HG02970 (cell line): ENCODE data around the gene DCANP1.

Source experiments
- ATAC-seq: cut with Tn5 transposase; IDR thresholded peaks from one replicate; pipeline ENCODE4 v1.9.1; 2021; ENCODE audit warnings: mild to moderate bottlenecking, moderate library complexity, moderate number of reproducible peaks; ENCODE audit not compliant: unreplicated experiment, low FRiP score

Gene DCANP1

DNA sequence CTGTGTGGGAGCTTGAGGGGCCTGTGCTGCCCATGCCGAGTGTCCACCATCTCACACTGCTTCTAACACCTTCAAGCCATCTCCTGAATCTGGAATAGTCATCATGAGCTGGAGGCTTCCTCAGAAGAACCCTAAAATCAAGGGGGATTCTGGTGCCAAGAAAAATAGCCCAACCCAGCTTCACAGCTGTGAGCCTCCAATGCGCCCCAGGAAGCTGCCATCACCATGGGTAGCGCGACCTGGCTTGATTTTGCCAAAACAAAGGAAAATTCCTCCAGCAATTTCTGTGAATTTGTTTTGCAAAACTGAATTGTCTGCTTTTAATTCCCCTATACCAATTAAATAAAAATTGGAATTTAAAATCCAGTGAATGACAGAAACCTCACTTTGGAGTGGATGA lies 11.2 kb upstream of the DCANP1 start:
- ATAC-seq, result no peak

DNA sequence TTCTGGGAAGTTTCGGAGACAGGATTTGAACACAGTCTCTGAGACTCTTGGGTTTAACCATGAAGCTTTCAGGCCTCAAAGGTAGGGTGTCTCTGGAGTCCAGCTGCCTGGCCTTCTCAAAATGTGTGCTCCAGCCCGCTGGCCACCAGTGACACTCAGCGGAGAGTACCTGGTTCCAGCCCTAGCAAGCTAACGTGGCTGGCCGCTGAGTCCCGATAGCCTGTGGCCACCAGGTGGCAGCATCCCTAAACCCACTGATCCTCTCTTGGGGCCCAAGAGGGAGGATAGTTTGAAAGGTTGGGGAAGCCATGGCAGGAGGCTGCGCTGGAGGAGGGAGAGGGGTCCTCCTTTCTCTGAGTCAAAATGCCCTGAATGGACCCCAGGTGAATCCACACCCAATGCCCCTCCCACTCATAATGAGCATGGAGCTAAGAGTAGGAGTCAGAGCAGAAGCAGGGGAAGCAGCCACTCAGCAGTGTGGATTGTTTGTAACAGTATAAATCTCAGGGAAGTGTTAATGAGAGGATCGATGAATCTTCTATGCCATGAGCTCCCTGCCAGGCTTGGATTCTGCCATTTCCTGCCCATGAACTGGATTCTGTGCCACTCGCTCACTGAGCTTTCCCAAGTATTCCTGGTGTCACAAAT lies 10.4 kb upstream of the DCANP1 start:
- no peak for ATAC-seq

DNA sequence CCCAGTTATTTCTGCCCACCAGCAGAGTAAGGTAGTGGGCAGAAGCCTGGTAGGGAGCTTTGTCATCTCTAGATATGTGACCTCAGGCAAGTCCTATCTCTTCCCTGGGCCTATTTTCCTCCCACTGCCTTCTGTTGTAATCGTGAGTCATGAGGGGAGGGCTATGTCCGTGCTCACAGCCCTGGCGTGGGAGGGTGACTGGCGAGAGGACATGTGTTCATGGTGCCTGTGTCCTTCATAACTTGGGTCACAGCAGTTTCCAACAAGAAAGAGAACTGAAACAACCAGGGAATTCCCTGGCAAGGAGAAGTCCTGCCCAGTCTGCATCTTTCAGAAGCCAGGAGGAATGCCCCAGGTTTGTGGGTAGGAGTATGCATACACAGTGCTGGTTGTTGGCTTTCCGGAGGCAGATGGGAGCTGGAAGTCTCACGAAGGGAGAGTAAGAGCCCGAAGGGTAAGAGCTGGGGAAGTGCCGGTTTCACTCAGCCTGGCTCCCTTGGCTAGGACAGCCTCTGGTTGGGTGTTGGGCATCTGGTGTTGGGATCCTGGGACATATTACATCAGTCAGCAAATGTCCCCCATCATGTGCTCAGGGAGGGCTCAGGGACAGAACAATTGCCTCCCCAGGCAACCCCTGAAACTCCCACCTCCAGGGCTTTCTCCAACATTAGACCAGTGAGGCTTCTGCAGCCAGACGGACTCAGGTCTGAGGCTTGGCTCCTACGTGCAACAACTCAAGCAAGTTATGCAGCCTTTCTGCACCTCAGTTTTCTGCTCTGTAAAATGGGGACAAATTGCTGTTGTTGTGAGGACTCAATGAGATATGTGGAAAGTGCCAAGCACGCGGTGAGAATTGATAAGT lies 9.3 kb upstream of the DCANP1 start:
- ATAC-seq, result no peak

DNA sequence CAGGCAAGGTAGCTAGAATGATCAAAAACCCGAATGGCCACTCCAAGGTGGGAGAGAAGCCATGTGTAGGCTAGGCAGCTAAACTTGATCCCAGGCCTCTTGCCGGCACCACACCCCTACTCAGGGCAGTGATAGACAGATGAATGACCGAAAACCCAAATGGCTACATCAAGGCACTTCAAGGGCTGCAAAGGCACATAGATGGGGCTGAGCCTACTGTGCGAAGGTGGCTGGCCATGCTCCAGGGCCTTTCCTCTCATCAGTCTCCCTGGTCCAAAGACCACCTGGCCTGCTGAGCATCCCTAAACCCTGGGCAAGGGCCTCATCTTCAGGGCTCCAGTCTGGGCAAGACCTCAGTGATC lies 8.7 kb upstream of the DCANP1 start:
- no peak for ATAC-seq

DNA sequence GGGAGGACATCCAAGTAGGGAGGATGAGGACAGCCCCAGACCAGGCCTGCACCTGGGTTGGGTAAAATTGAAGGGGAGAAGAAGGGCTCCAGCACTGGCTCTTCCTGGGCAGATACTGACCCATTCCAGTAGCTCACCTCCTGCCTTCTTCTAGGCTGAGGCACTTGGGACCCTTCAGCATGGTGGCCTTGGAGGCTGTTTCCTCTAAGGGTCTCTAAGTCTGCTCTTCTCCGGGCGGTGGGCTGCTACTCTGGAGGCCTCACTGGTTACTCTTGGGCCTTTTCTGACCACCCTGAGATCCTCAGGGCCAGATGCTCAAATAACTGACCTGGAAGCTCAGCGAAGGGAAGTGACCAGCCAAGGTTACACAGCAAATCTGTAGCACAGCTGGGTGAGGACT lies 7.8 kb upstream of the DCANP1 start:
- ATAC-seq, result no peak

DNA sequence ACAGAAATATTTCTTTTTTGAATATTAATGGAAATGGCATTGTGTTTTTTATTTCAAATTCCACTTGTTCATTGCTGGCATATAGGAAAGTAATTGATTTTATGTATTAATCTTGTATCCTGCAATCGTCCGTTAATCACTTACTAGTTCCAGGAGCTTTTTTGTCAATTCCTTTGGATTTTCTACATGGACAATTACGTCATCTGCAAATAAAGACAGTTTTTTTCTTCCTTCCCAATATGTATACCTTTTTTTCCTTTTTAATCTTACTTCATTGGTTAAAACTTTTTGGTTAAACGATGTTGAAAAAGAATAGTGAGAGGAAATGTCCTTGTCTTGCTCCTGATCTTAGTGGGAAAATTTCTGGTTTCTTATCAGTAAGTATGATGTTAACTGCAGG lies 6.5 kb upstream of the DCANP1 start:
- no peak for ATAC-seq

DNA sequence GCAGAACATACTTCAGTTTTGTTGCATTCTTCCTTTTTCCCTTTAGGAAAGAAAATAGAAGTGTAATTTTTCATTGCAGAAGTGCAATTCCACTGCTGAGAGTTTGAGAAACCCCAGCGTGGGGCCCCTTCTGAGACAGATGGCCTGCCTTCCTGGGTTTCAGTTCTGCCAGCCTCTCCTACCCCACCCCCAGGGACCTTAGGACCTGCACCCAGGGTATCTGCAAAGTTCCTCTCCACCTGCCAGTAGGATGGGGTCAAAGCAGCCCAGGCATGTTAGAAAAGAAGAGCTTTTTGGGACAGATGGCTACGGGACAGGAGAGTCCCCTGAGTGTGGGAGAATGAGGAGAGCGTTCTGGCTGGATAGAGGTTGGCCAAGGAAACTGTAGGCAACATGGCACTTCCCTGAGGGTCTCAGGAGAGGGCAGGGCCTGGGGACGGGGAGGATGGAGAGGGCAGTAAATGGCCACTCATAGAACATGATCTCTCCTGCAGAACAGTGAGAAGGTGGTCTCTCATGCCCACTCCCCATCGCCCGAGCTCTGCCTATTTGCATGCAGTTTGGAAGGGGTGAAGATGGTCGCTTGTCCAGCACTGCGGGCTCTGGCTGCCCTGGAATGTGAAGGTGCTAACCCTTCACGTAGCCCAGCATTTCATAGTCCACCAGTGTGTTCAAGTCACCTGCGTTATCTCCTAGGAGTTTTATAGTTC lies 5.3 kb upstream of the DCANP1 start, which contains the start of gene TIFAB:
Gene TIFAB (minus strand): TSS at position 31 of the 710 bp plus-strand sequence. CDS start 2,412 bp downstream, outside the sequence.
- ATAC-seq, result no peak

DNA sequence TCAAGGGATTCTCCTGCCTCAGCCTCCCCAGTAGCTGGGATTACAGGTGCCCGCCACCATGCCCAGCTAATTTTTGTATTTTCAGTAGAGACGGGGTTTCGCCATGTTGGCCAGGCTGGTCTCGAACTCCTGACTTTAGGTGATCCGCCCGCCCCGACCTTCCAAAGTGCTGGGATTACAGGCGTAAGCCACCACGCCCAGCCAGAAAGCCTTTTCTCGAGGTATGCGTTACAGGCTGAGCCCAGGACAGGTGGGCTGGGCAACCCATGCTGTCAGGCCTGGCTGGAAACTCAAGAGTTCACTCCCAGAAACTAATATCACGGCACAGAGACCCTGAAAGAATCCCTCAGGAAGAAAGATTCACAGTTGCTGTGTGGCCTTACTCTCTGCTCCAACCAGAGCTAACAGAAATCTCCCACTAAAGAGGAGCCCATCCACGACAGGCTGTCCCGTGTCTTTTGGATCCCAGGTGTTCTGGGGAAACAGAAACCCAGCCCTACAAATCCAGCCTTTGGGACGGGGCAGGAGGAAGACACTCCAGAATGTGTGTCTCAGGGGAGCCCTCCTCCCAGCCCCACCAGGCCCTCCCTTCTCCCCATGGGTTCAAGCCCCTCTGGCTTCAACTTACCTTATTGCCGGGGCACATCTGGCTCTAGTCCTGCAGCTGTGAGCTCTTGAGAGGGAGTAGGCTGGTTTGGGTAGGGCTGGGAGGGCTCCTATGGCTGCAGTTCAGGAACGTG lies 4.6 kb upstream of the DCANP1 start:
- no peak for ATAC-seq

DNA sequence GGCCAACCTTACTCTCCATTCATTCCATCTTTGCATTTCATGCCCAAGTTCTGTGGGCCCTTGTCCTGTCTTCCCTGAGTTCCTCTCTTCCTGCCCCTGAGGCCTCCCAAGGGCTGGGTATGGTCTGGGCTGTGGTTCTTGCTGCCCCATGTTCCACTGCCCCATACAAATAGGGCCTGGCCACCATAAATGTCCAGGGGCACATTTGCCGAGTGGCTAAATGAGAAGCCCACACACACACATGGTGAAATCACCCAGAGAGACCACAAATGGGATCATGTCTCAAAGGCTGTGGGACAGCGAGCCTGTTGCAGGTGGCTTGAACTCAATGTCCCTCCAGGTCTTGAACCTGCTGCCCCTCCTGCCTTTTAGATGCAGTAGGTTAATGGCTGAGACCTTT lies 3.8 kb upstream of the DCANP1 start:
- no peak for ATAC-seq

DNA sequence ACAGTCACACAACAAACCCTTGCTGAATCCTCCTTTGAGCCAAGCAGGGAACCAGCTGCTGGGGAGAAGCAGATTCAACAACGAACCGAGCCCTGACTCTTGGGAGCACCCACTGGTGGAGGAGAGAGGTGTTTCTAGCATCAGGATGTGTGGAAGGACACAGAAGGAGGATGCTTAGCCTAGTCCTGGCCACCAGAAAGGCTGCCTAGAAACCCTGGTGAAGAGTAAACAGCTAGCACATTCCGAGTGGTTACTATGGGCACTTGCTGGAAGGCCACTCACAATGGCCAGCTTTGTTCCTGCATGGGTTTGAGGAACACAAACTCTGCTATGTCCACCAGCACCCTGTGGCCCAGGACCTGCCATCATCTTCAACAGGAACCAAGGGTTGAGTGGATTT lies 3.2 kb upstream of the DCANP1 start:
- no peak for ATAC-seq

DNA sequence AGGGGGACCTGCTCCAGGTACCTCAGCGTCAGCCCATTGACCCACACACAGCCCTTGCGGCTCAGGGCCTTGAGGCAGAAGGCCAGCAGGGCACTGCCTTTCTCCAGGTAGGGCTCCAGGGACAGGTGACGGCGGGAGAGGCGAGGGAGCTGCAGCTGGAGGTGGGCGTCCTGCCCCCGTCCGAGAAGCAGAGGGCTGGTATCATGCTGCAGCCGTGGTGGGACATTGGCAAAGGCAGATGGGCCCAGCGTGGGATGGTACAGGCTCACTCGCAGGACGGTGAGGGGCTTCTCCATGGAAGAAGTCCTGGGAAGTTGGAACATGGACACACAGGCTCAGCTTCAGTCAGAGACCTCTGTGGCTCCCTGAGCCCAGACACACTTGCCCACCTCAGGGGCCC lies 2.5 kb upstream of the DCANP1 start:
- no peak for ATAC-seq

DNA sequence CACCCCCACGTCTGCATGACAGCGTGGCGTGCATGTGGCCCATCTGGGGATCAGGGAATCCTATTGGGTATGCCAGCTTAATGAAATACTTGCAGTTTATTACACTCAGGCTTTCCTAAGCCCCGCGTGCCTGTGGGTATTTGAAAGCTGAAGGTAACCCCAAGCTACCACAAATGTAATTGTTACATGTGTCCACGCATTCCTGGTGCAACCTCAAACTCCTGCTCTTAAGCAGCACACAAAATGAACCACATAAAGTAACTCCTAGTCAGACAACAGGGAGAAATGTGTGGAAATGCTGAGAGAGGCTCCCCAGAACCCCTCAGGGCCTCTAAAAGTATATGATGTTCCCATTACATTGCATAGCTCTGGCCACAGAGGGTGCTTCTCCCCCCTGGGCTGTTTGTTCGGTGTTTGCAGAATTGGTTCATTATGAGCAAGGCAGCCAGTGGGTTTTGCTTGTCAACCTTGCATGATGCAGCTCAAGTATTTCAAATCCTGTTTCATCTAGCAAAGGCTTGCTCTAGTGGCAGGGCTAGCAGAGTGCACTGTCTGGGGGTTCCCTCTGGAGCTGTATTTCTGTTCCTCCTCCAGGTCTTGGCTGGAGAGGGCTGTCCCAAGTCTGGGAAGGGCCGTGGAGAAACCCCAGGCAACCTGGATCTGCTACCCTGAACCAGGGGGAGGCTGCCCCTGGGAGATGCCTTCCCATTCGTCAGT lies 1.8 kb upstream of the DCANP1 start:
- no peak for ATAC-seq

DNA sequence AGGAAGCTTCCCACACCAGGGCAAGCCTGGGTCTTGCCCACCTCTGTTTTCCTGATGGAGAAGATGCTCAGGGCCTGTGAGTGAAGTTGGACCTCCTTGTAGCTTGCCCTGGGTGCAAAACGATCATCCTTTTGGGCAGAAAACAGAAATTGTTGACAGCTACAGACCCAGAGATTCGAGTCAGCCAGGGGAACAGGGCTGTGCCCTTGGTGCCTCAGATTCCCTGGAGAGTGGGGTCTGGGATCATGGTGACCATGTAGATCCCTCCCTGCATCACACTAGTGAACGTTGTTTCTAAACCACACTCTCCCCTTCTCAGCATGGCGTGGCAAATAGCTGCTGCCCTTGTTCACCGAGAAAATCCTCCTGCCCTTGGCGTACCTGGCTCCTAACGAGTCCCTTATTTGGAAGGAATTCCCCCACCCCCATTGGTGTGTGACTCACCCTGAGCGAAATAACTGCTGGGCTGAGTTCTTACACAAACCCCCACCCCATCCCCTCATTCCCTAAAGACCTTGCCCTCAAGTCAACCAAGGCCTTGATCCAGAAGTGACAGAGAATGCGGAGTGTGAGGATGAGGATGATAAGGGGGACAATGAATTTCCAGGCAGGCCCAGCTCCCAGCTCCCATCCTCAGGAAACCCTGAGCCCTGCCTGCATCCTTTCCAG lies 1.1 kb upstream of the DCANP1 start:
- no peak for ATAC-seq

DNA sequence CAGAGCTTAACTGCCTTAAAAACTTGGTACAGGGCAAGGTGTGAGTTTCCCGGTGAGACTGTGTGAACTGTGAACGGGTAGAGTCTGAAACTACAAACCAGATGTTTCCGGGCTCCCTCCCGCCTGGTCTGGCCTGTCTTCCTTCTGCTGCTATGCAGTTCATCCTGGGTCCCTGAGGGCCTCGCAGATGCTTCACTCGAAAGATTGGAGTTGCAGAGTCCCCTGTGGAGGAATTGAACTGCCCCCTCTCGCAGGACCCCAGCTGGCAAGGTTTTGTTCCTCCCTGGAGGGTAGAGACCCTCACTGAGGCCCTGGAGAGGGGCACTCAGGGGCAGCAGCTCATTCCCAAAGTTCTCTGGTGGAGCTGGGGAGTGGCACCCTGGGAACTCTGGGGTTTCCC lies 533 bp downstream of the DCANP1 start:
- no peak for ATAC-seq

DNA sequence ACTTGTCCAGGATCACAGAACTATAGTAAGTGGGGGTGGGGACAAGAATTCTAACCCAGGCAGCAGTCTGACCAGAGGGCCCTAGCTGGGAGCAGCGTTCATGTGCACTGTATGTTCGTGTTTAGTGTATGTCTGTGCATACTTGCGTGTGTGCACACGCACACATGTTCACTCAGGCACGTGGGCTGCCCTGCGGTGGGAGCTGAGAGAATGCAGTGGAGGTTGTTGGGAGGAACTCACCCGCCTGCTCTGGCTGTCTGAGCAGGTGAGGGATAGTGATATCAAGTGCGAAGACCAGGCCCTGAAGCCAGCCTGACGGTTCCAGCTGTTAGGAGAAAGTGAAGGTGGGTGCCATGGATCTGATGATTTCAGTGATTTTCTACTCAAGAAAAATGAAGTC lies 942 bp downstream of the DCANP1 start:
- ATAC-seq, result no peak

DNA sequence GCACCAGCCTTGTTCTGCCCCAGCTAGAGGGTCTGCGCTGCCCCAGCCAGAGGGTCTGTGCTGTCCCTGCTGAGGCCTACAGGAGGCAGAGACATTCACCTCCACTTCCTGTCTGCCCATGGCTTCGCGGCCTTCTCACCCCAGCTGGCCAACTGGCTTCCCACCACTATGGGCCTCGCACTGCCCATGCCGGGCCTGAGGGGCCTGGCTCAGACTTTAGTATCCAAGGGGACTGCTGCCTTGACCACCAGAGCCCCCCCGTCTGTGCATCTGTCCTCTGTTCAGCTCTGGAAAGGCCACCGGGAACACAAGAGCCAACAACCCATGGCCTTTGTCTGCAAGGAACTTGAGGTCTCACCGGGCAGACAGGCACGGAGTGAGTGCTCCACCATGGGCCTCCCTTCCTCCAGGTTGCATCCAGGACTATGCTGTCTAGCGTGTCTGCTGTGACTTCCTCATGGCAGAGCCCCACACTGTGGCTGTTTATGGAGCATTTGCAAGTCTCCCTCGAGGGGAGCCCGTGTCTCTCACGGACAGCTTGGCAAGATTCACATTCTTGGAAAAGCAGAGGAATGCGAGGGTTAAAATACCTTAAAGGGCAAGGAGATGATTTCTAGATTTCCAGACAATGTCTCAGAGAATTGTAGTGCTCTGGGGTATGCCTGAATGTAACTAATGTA lies 1.7 kb downstream of the DCANP1 start:
- no peak for ATAC-seq

DNA sequence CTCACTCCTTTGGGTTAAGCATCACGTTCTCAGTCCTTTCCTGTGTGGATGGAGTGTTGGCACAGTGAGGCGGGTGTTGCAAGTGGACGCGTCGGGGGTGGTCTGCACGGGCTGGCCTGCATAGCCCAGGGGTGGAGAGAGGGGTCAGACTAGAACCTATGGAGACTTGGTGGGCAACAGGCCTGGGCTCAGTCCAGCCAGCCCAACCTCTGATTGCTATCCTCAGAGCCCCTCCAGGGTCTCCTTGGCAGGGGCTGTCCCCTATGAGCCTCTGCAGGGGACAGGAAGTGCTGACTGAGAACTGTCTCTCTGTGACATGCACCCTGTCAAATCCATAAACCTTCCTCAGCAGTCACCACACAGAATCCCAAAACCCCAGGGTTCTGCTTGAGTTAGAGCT lies 2.3 kb downstream of the DCANP1 start:
- ATAC-seq, result no peak

DNA sequence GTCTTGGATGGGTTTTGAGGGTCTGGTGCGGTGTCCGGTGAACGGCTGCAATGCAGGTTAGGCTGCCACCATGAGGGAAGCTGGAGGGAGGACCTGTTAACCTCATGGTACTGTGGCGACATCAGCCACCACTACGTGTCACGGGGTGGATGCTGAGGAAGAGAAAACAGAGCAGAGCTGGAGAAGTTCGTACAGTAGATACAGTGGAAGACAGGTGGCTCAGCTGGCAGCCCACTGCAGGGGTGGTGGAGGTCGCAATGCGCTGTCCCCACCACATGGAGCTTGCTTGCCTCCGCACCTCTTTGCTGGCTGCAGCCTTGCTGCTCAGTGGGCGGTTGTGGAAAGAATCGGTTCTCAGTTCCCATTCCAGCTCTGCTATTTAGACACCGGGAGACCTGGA lies 2.8 kb downstream of the DCANP1 start:
- ATAC-seq, result no peak
